ENCODE measurements around the gene TCF12.

TCF12 gene

DNA sequence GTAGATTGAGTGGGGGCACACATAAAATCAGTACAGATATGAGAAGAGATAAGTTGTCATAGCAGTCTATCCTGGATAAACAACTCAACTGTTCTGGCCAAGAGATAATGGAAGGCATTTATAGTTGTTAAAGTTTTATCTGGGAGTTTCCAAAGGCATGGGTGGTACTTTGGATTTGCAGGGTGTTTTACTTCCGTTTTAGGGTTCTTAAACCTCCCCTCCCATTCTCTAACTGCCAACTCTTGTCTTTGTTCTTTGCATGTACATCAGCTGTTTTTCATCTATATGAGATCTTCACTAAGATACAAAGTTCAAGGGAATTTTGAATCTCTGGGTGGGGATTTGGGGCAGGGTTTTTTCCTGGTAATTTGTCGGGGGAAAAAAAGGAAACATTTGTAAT, 283.1 kb downstream of the TCF12 start:
- in situ Hi-C loops (cut with MboI; ENCODE audit: low sequenced_read_pairs), result no loop called here

DNA sequence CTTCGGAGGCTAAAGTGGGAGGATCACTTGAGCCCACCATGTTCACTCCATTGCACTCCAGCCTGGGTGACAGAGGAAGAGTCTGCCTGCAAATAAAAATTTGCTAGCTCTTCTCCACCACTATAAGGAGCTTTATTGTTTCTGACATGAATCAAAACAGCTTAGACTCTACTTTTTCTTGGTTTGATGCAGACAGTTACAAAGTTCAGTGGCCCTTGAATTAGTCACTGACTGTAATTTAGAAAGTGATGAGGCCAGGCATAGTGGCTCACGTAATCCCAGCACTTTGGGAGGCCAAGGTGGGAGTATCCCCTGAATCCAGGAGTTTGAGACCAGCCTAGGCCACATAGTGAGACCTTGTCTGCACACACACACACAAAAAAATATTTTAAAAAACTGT, 285.5 kb downstream of the TCF12 start:
- in situ Hi-C loops (cut with MboI; ENCODE audit: low sequenced_read_pairs), result no loop called here

GRCh38 chr15:57205027-57205855, 286.8 kb downstream of the TCF12 start:
- in situ Hi-C loops (cut with MboI; ENCODE audit: low sequenced_read_pairs), result no loop called here

- in situ Hi-C loops (cut with MboI; ENCODE audit: low sequenced_read_pairs), result no loop called here
These were observed 287.6 kb downstream of the TCF12 start for GRCh38 chr15:57205996-57206395.

DNA sequence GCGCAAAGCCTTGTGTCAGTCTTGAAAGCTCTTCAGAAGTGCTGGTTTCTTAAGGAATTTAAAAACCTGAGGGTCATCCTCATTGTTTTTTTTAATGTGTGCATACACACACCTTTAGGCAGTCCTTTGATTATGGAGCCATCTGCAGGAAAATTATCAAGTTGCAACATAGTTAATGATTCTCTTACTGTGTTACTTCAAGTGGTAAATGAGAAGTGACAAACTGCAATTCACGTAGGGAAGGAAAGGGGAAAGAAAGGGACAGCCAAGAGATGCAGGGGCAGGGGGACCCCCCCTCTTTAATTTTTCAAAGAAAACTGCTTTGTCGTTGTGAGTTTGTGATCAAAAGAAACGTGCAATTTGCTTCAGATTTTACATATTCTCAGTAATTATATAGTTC, 295.4 kb downstream of the TCF12 start:
- in situ Hi-C loops (cut with MboI; ENCODE audit: low sequenced_read_pairs), result no loop called here

- in situ Hi-C loops (cut with MboI; ENCODE audit: low sequenced_read_pairs), result no loop called here
These were observed 296.9 kb downstream of the TCF12 start for GRCh38 chr15:57215326-57215725.

- in situ Hi-C loops (cut with MboI; ENCODE audit: low sequenced_read_pairs), result no loop called here
These were observed 297.4 kb downstream of the TCF12 start for GRCh38 chr15:57215881-57216280.

- in situ Hi-C loops (cut with MboI; ENCODE audit: low sequenced_read_pairs), result no loop called here
These were observed 297.8 kb downstream of the TCF12 start for GRCh38 chr15:57216288-57216687.

DNA sequence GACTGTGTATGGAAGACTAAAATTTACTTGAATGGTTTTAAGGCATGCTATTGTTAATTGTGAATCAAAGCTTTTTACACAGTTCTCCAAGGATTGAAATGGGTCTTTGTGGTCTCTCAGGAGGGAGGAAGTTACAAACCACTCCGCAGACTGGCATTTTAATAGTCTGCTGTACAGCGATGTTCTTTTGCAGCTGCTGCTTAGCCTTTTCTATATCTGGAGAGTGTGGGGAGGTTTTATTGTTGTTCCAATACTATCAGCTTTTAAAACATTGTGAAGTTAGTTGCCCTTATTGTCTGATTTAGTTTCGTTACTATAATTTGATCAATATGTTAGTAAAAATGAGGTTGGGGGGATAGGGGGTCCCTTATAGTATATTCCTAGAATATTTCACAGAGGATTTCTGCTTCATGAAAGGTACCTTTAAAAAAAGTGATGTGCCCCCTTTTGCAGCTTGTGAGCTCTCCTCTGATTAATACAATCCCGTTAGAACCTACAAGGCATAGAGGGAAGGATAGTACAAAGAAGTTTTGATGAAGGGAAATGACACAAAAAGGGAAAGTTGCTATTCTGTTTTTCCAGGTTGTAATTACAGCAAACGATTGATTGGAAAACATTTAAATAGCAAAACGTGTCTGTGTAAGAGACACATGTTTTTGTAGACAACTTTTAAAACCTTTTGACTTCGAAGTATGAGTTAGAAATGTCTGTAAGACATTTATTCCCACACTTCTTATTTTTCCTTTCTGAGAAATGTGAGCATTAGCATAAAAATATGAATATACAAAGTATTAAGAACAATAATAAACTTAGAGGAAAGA, 299.5 kb downstream of the TCF12 start:
- in situ Hi-C loops (cut with MboI; ENCODE audit: low sequenced_read_pairs), result no loop called here

DNA sequence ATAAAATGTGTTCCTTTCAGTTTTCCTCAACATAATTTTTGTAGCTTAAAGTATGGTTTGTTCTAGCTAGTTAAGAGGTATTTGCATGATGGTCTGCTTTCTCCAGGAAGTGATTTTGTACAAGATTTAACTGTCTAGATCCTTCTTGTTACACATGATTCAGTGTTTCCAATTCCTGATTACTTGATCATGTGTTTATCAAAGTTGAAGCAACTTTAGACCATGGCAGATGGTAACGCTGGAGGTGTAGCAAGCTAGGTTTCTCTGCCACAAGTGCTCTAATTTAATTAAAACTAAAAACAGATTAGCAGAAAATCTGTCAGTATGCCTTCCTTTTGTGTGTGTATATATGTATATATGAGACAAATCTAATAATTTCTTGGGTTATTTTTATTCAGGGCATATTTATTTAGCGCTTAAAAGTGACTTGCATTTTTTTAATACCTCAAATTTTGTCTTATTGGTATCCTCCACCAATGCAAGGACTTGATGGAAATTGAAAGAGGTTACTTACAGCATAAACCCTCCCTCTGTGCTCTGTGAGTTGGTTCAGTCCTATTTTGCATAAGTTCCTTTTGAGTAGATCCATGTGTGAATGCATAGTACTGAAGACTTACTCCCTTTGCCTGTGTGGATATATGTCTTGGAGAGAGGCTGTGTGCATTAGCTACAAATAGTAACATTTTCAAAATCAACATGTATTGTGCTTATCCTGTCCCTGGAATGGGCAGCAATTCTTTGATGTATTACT, 300.6 kb downstream of the TCF12 start:
- in situ Hi-C loops (cut with MboI; ENCODE audit: low sequenced_read_pairs), result no loop called here

DNA sequence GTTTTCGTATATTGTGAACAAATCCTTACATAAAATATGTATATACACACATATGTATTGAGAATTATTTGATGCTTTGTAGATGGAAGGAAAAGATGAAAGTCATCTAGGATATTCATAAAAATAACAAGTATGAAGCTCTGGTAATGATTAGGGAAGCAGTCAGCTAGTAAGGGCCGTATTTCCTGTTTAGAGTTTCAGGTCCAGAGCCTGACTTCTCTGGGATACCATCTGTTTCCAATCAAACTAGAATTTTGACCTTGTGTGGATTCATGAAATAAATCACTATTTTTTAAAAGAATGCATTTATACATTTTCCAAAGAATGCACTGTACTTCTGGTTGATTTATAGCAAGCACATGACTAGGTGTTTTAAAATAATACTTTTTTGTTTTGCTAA, 301.8 kb downstream of the TCF12 start:
- in situ Hi-C loops (cut with MboI; ENCODE audit: low sequenced_read_pairs), result no loop called here

- in situ Hi-C loops (cut with MboI; ENCODE audit: low sequenced_read_pairs), result no loop called here
These were observed 302.7 kb downstream of the TCF12 start for GRCh38 chr15:57221134-57221533.

GRCh38 chr15:57223345-57223744, 304.9 kb downstream of the TCF12 start:
- in situ Hi-C loops (cut with MboI; ENCODE audit: low sequenced_read_pairs), result no loop called here

DNA sequence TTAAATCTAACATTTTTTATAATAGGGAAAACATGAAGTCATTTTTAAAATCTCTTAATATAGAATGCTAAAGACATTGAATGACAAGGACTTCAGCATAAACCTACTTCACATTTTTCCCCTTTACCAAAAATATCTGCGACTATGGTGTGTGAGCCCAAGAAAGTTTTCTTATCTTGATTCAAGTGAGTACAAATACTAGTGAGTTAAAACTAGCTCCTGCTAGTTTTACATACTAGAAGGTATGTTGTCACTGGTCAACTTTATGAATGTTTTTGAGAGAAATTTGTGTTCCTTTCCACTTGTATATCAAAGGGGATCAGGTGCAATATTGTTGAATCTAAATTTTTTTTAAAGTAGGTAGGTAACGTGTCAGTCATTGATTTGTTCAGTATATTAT, 305.4 kb downstream of the TCF12 start:
- in situ Hi-C loops (cut with MboI; ENCODE audit: low sequenced_read_pairs), result no loop called here

- in situ Hi-C loops (cut with MboI; ENCODE audit: low sequenced_read_pairs), result no loop called here
These were observed 306.2 kb downstream of the TCF12 start for GRCh38 chr15:57224664-57225063.

DNA sequence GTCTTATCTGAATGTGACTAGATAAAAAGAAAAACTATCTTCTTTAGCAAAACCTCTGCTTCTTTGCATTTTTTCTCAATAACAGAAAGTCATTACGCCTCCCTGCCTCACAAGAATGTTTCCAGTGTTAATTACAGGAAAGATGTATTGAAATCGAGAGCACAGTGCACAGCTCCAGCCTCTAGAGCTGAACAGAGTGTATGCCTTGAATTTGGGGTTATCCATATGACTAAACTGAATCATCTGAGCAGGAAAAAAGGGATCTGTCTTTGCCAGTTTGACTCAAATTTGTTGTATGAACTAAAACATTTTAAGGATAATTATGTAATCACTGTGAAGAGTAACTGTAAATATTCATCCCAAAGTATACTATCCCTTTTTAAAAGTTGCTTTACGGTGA, 308.7 kb downstream of the TCF12 start:
- in situ Hi-C loops (cut with MboI; ENCODE audit: low sequenced_read_pairs), result no loop called here

- in situ Hi-C loops (cut with MboI; ENCODE audit: low sequenced_read_pairs), result no loop called here
These were observed 309.5 kb downstream of the TCF12 start for GRCh38 chr15:57227899-57228298.

DNA sequence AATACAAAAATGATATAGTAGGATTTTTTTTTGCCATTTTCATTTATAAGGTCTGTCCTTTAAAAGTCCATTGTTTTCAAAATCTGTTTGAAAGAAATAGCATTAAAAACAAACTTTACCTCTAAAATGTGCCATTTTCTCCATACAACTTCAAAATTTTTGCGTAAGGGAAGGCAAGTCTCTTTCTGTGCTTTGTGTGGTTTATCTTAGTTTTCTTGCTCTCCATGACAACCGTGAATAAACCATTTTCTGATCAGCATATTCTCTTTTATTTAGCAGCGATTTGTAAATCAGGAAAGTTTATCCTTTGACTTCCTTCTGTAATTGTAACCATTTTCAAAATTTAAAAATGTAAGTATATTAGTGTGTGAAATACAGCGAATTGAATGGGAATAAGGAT, 310.0 kb downstream of the TCF12 start:
- in situ Hi-C loops (cut with MboI; ENCODE audit: low sequenced_read_pairs), result no loop called here

DNA sequence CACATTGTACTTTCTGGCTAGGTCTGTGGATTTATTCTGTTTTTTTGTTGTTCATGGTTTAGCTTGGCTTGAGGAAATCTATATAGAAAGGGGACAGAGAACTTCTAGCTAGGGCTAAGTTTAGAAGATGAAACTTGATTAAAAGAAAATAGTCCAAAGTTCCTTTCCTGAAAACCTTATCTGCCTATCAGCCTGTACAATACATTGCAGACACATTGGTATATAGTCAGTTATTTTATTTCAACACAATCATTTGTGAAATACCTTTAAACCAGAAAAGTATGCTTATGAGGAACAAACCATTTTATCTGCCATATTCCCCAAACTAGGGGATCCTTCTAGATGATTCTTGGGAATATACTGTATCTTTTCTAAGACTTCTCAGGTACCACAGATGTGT, 310.6 kb downstream of the TCF12 start:
- in situ Hi-C loops (cut with MboI; ENCODE audit: low sequenced_read_pairs), result no loop called here

- in situ Hi-C loops (cut with MboI; ENCODE audit: low sequenced_read_pairs), result no loop called here
These were observed 313.1 kb downstream of the TCF12 start for GRCh38 chr15:57231559-57231958.

- in situ Hi-C loops (cut with MboI; ENCODE audit: low sequenced_read_pairs), result no loop called here
These were observed 315.7 kb downstream of the TCF12 start for GRCh38 chr15:57234156-57234555.

All from HL-60/S4 treated with phorbol 12-myristate 13-acetate at 8.2 ng/mL for 4 days and 3 days (cell line).